HG03108 (cell line): ENCODE data around the gene HGD.

Source experiments
- ATAC-seq: cut with Tn5 transposase; IDR thresholded peaks from one replicate; pipeline ENCODE4 v1.9.1; 2021; ENCODE audit warnings: moderate library complexity; ENCODE audit not compliant: unreplicated experiment

Gene HGD

GRCh38 chr3:120596116-120596852 is 85.8 kb downstream of the HGD start, which contains the start of gene NDUFB4:
NDUFB4 (plus strand) TSS chr3:120596336; CDS start chr3:120596360, 24 bp downstream.
- ATAC-seq = peak; percentile 96

- no peak for ATAC-seq
Measured at GRCh38 chr3:120595788-120596115, 86.3 kb downstream of the HGD start.

- no peak for ATAC-seq
Measured at GRCh38 chr3:120587332-120587975, 94.6 kb downstream of the HGD start.
